Measurements from ENCODE around the gene PLB1.

The PLB1 gene

DNA sequence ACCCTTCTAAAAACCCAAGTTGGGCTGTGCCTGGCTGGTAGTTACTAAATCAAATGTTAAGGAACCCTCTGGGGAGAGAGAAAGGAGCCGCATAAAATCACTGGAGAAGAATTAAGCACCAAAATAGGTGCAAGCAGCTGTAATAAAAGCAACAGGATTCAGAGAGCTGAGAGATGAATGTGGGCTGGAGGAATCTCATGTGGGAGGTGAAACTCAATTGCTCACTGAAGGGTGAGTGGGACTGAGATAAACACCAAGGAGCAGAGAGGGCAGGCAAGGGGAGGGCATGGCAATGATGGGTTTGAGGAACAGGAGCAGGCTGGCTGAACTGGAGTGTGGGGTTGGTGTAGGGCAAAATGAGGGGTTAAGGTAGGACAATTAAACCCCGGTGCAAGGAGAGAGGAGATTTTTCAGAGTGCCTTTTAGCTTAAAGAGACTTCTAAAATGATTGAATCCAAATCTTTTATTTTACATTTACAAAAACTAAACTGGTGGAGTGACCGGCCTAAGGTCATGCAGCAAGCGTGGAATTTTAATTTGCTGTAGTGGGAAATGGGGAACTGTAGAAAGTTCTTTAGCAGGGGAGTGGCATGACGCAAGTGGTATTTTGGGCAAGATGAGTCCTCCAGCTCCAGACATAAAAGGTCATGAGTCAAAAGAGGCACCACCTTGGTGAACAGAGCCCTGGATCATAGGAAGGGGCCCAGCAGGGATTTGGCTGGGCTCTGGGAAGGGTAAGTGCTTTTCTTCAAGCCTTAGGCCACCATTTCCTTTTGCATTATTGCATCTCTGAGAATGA lies 10.5 kb downstream of the PLB1 start:
- H3K27me3 Mint-ChIP-seq, result peaks cover 7% of the 10 kb centered on the region
- no peak for DNase-seq
- peaks cover 20% of the 10 kb centered on the region for H3K4me1 Mint-ChIP-seq
- no peak overlapping the region for H3K27ac Mint-ChIP-seq
- no peak for ATAC-seq
- H3K4me3 Mint-ChIP-seq, result no peak overlapping the region
- peaks cover 0 to under 1% of the 10 kb centered on the region in 2 donors for H3K9me3 Mint-ChIP-seq

- DNase-seq, result peak in 1 of 2 donors; percentile 15
- H3K9me3 Mint-ChIP-seq, result peaks cover 16 to 18% of the 10 kb centered on the region in 2 donors
- H3K27me3 Mint-ChIP-seq, result peaks cover 16% of the 10 kb centered on the region
- no peak overlapping the region for H3K4me3 Mint-ChIP-seq
- ATAC-seq, result peak; percentile 88
- H3K4me1 Mint-ChIP-seq, result peaks cover 20% of the 10 kb centered on the region
- H3K27ac Mint-ChIP-seq, result peak overlapping the region in 1 of 2 donors; percentile 20
These were observed 12.2 kb downstream of the PLB1 start for GRCh38 chr2:28507796-28508764.

- peaks cover 28% of the 10 kb centered on the region for H3K27me3 Mint-ChIP-seq
- ATAC-seq (no peak), DNase-seq (no peak)
- H3K9me3 Mint-ChIP-seq, result peaks cover 24 to 29% of the 10 kb centered on the region in 2 donors
- H3K4me1 Mint-ChIP-seq, result peaks cover 20% of the 10 kb centered on the region
- no peak overlapping the region for H3K4me3 Mint-ChIP-seq
- H3K27ac Mint-ChIP-seq, result no peak overlapping the region
These were observed 13.5 kb downstream of the PLB1 start for GRCh38 chr2:28509361-28509760.

- Mint-ChIP-seq H3K4me1 (peaks cover 20% of the 10 kb centered on the region), H3K4me3 (no peak overlapping the region), H3K27ac (no peak overlapping the region), H3K9me3 (peaks cover 24 to 29% of the 10 kb centered on the region in 2 donors), H3K27me3 (peaks cover 30% of the 10 kb centered on the region)
- no peak for ATAC-seq
- no peak for DNase-seq
These were observed 14.3 kb downstream of the PLB1 start for GRCh38 chr2:28510184-28510583.

- ATAC-seq, result no peak
- H3K9me3 Mint-ChIP-seq, result peaks cover 24 to 29% of the 10 kb centered on the region in 2 donors
- H3K4me3 Mint-ChIP-seq, result no peak overlapping the region
- no peak for DNase-seq
- H3K4me1 Mint-ChIP-seq, result peaks cover 10% of the 10 kb centered on the region
- peaks cover 48% of the 10 kb centered on the region for H3K27me3 Mint-ChIP-seq
- no peak overlapping the region for H3K27ac Mint-ChIP-seq
These were observed 16.2 kb downstream of the PLB1 start for GRCh38 chr2:28511871-28512606.

DNA sequence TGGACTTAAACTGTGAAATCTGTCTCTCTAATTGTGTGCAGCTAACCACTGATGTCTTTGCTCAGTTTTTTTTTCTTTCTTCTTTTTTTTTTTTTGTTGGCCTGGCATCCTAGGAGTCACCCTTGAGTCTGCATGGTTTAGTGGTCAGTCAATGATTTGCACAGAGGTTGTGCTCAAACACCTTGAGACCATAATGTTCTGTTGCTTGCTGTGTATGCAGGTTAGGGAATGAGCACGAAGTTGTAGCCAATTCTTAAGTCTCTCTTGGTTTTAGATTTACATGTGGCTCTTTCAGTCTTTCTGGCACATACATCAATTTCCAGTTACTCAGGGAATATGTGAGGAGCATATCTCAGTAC lies 16.7 kb downstream of the PLB1 start:
- H3K27me3 Mint-ChIP-seq, result peaks cover 51% of the 10 kb centered on the region
- ATAC-seq, result no peak

GRCh38 chr2:28513097-28513496 lies 17.2 kb downstream of the PLB1 start:
- Mint-ChIP-seq H3K27ac (no peak overlapping the region), H3K4me3 (no peak overlapping the region), H3K4me1 (peaks cover 10% of the 10 kb centered on the region), H3K9me3 (peaks cover 24 to 29% of the 10 kb centered on the region in 2 donors), H3K27me3 (peaks cover 55% of the 10 kb centered on the region)
- ATAC-seq (no peak), DNase-seq (no peak)

More for the DNA sequence above, 16.7 kb downstream of the PLB1 start:
- no peak overlapping the region for H3K4me3 Mint-ChIP-seq
- H3K27ac Mint-ChIP-seq, result no peak overlapping the region
- no peak for DNase-seq
- peaks cover 24 to 29% of the 10 kb centered on the region in 2 donors for H3K9me3 Mint-ChIP-seq
- peaks cover 10% of the 10 kb centered on the region for H3K4me1 Mint-ChIP-seq

- no peak for ATAC-seq
- Mint-ChIP-seq H3K4me3 (no peak overlapping the region), H3K9me3 (peaks cover 24 to 29% of the 10 kb centered on the region in 2 donors), H3K27ac (no peak overlapping the region), H3K27me3 (peaks cover 69% of the 10 kb centered on the region), H3K4me1 (no peaks in the 10 kb centered on the region)
- no peak for DNase-seq
These were observed 19.4 kb downstream of the PLB1 start for GRCh38 chr2:28515176-28515751.

DNA sequence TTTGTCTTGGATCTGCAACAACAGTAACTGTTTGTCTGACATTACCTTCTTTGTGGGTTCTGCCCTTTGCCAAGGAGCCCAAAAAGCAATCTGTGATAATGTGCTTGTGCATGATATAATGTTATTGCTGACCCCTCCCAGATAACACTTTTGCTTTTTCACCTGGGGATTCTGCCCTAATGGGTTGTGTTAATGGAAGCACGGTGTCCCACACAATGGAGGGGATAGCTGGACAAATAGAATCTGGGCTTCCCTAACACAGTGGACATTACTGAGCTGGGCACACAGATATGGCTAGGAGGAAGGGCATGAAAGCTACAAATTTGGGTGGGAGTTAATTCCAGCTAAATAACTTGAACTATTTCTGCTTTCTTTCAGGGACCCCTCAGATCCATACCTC lies 20.6 kb downstream of the PLB1 start:
- Mint-ChIP-seq H3K27me3 (peaks cover 77% of the 10 kb centered on the region), H3K27ac (no peak overlapping the region), H3K9me3 (peaks cover 22 to 29% of the 10 kb centered on the region in 2 donors), H3K4me3 (no peak overlapping the region), H3K4me1 (no peaks in the 10 kb centered on the region)
- ATAC-seq (no peak), DNase-seq (no peak)

- no peak for ATAC-seq
- no peak for DNase-seq
- peaks cover 82% of the 10 kb centered on the region for H3K27me3 Mint-ChIP-seq
- no peak overlapping the region for H3K4me3 Mint-ChIP-seq
- no peaks in the 10 kb centered on the region for H3K4me1 Mint-ChIP-seq
- no peak overlapping the region for H3K27ac Mint-ChIP-seq
- peaks cover 17 to 25% of the 10 kb centered on the region in 2 donors for H3K9me3 Mint-ChIP-seq
These were observed 21.1 kb downstream of the PLB1 start for GRCh38 chr2:28516950-28517349.

DNA sequence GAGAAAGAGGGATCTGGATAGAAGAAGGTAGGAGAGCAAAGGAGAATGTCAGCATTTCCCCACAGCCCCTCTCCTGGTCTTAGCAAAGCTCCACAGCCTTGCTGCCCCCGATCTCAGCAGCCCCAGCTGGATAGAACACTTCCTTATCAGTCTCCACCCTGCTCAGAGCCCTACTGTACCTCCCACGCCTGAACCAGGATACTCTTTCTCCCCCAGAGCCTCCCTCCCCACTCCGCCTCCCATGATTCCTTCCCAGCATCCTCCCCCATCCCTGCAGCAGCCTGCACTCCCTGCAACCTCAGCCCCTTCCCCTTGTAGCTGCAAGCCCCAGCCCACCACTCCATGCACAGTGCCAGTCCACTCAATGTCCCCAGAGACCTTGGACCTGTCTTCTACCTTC lies 25.8 kb downstream of the PLB1 start:
- ATAC-seq (no peak), DNase-seq (no peak)
- H3K4me1 Mint-ChIP-seq, result no peaks in the 10 kb centered on the region

DNA sequence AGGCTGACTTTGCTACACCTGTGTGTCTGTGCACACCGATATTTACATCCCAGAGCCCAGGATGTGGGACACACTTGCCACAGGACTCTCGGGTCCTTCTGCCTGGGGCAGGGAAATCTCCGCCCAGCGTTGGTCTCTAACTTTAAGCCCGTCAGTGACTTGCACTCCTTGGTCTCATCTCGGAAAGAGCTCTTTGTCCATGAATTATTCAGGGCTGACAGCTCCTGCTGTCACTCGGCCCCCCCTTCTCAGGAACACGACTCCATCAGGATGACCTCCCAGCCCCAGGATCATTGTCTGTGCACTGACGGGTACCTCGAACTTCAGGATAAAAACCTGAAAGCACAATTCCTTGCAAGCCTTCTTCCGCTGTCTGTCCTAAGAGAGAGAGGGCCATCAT lies 26.6 kb downstream of the PLB1 start:
- H3K27ac Mint-ChIP-seq, result no peak overlapping the region
- H3K9me3 Mint-ChIP-seq, result no peaks in the 10 kb centered on the region
- ATAC-seq, result no peak
- H3K27me3 Mint-ChIP-seq, result peaks cover 73% of the 10 kb centered on the region
- H3K4me1 Mint-ChIP-seq, result no peaks in the 10 kb centered on the region
- H3K4me3 Mint-ChIP-seq, result no peak overlapping the region
- no peak for DNase-seq

More for the DNA sequence above, 25.8 kb downstream of the PLB1 start:
- Mint-ChIP-seq H3K9me3 (no peaks in the 10 kb centered on the region), H3K27ac (no peak overlapping the region), H3K4me3 (no peak overlapping the region), H3K27me3 (peaks cover 80% of the 10 kb centered on the region)

DNA sequence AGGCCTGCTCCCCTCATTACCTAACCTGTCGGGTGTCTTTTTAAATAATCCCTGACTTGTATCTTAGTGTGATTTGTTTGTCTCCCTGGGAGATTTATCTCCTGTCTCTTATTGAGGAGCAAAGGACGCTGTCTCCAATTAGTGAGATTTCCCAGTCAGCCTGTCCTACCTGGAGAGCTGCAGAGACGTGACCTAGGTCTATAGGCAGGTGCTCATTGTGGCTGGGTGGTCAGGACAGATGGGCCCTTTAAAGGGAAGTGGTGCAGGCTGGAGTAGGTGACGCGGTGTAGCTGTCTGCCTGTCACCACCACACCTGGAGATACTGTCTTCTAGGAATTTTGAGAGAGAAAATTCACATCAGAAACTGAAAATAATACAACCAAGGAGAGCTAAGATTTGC lies 28.0 kb downstream of the PLB1 start:
- DNase-seq, result no peak
- Mint-ChIP-seq H3K27ac (no peak overlapping the region), H3K4me3 (no peak overlapping the region), H3K27me3 (peaks cover 61% of the 10 kb centered on the region), H3K4me1 (no peaks in the 10 kb centered on the region), H3K9me3 (no peaks in the 10 kb centered on the region)
- no peak for ATAC-seq

DNA sequence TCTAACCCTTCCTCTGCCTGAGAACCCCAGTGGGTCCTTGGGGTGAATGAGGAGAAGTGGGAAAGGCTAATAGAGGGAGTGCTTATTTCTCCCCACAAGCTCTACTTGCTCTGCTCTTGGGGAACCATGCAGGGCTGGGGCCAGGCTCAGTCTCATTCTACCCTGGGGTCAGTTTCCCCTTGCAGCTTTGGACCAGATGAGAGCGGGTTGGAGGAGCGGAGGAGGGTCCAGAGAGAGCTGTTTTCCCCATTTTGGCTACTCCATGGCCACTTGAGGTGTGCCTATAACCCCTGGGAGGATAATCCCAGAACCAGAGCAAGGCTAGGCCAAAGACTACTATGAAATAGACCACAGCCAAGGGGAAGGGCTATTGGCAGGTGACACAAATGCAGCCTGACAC lies 29.6 kb downstream of the PLB1 start:
- no peak for ATAC-seq
- H3K27me3 Mint-ChIP-seq, result peaks cover 49% of the 10 kb centered on the region
- H3K4me1 Mint-ChIP-seq, result no peaks in the 10 kb centered on the region

DNA sequence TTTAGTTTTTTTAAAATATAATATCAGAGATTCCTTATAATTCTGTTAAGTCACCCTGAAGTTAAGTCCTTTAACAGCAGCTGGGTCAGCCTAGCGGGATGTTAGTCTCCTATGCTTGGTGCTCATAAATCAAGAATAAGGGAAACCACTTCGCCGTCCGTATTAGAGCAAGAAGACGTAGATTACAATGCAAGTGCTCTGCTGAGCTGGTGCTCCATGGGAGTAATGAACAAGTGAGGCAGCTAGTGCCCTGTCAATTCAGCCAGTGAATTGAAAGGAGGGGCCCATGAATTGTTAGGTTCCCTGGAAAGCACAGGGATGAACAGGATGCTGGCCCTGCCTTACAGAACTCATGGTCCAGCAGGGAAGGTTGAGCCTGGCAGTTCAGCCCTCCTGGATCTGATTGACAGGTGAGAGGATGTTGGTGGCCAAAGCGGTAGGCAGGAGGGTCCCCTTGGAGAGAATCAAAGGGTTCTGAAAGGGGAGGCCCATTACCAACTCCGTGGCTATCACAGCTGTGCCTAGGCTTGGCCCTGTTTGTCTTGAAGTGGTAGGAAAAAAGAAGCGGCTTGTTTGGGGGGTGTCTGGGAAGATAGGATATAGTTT lies 30.8 kb downstream of the PLB1 start:
- Mint-ChIP-seq H3K4me1 (no peaks in the 10 kb centered on the region), H3K27me3 (peaks cover 38% of the 10 kb centered on the region), H3K27ac (no peak overlapping the region), H3K4me3 (no peak overlapping the region), H3K9me3 (no peaks in the 10 kb centered on the region)
- ATAC-seq, result no peak
- no peak for DNase-seq

More for the DNA sequence above, 29.6 kb downstream of the PLB1 start:
- H3K27ac Mint-ChIP-seq, result no peak overlapping the region
- H3K4me3 Mint-ChIP-seq, result no peak overlapping the region
- DNase-seq, result no peak
- no peaks in the 10 kb centered on the region for H3K9me3 Mint-ChIP-seq

Data from stimulated activated naive CD8-positive, alpha-beta T cell treated with anti-CD3 and anti-CD28 coated beads, Interleukin-15, amount 100 ng/mL, for 72 hours (primary cell).